Measurements from ENCODE around the gene XXYLT1.
"Not testable (repeated sequence)": the region's sequence is repeated elsewhere in the genome, so short reads cannot be mapped to it uniquely, and the experiment has no call there.

Gene XXYLT1

GRCh38 chr3:195250473-195251251, 20.3 kb downstream of the XXYLT1 start:
- no peak for DNase-seq (ENCODE audit: low read depth)

- DNase-seq (ENCODE audit: low read depth), result no peak
Measured at GRCh38 chr3:195249858-195250464, 21.0 kb downstream of the XXYLT1 start.

GRCh38 chr3:195249057-195249770, 21.7 kb downstream of the XXYLT1 start:
- DNase-seq (ENCODE audit: low read depth), result no peak

GRCh38 chr3:195248281-195248680, 22.7 kb downstream of the XXYLT1 start:
- DNase-seq (ENCODE audit: low read depth), result no peak

GRCh38 chr3:195247863-195248189, 23.1 kb downstream of the XXYLT1 start:
- DNase-seq (ENCODE audit: low read depth), result no peak

- no peak for DNase-seq (ENCODE audit: low read depth)
Measured at GRCh38 chr3:195247086-195247862, 23.7 kb downstream of the XXYLT1 start.

- DNase-seq (ENCODE audit: low read depth), result no peak
Measured at GRCh38 chr3:195246581-195246995, 24.4 kb downstream of the XXYLT1 start.

GRCh38 chr3:195245531-195245951, 25.4 kb downstream of the XXYLT1 start:
- DNase-seq (ENCODE audit: low read depth), result no peak

GRCh38 chr3:195241592-195242355, 29.2 kb downstream of the XXYLT1 start:
- no peak for DNase-seq (ENCODE audit: low read depth)

GRCh38 chr3:195240939-195241338, 30.0 kb downstream of the XXYLT1 start:
- DNase-seq (ENCODE audit: low read depth), result no peak

GRCh38 chr3:195240171-195240701, 30.7 kb downstream of the XXYLT1 start:
- no peak for DNase-seq (ENCODE audit: low read depth)

GRCh38 chr3:195239121-195239520, 31.8 kb downstream of the XXYLT1 start:
- DNase-seq (ENCODE audit: low read depth), result no peak

- DNase-seq (ENCODE audit: low read depth), result no peak
Measured at GRCh38 chr3:195238586-195239118, 32.3 kb downstream of the XXYLT1 start.

- no peak for DNase-seq (ENCODE audit: low read depth)
Measured at GRCh38 chr3:195238081-195238571, 32.8 kb downstream of the XXYLT1 start.

- DNase-seq (ENCODE audit: low read depth), result no peak
Measured at GRCh38 chr3:195236801-195237570, 34.0 kb downstream of the XXYLT1 start.

- DNase-seq (ENCODE audit: low read depth), result no peak
Measured at GRCh38 chr3:195236076-195236798, 34.7 kb downstream of the XXYLT1 start.

GRCh38 chr3:195230244-195230643, 40.7 kb downstream of the XXYLT1 start:
- DNase-seq (ENCODE audit: low read depth), result no peak

GRCh38 chr3:195228886-195229285, 42.1 kb downstream of the XXYLT1 start:
- not testable (repeated sequence) for DNase-seq (ENCODE audit: low read depth)

GRCh38 chr3:195227871-195228270, 43.1 kb downstream of the XXYLT1 start:
- no peak for DNase-seq (ENCODE audit: low read depth)
